HG02610 (cell line): ENCODE results near the gene RBM25.
"Not testable (repeated sequence)": the region's sequence is repeated elsewhere in the genome, so short reads cannot be mapped to it uniquely, and the experiment has no call there.

Source experiments
- ATAC-seq: cut with Tn5 transposase; IDR thresholded peaks from one replicate; pipeline ENCODE4 v1.9.1; 2021; ENCODE audit warnings: mild to moderate bottlenecking, moderate library complexity; ENCODE audit not compliant: unreplicated experiment

The RBM25 gene

GRCh38 chr14:73058224-73058921 lies at the start of gene RBM25:
TSS of gene RBM25 (plus strand) at chr14:73058534. CDS start at chr14:73071642, 13,108 bp downstream.
- peak; percentile 95 for ATAC-seq

- not testable (repeated sequence) for ATAC-seq
Observed at GRCh38 chr14:73011189-73011588, 47.1 kb upstream of the RBM25 start.

- ATAC-seq, result peak; percentile 92
Observed at GRCh38 chr14:73014105-73014504, 44.2 kb upstream of the RBM25 start.

- not testable (repeated sequence) for ATAC-seq
Observed at GRCh38 chr14:73015552-73015951, 42.8 kb upstream of the RBM25 start.

- ATAC-seq, result not testable (repeated sequence)
Observed at GRCh38 chr14:73016011-73016410, 42.3 kb upstream of the RBM25 start.

GRCh38 chr14:73022051-73022450 lies 36.3 kb upstream of the RBM25 start:
- no peak for ATAC-seq

GRCh38 chr14:73025544-73025943 lies 32.8 kb upstream of the RBM25 start:
- no peak for ATAC-seq

- no peak for ATAC-seq
Observed at GRCh38 chr14:73026243-73026844, 32.0 kb upstream of the RBM25 start.

- peak; percentile 96 for ATAC-seq
Observed at GRCh38 chr14:73026845-73027542, 31.3 kb upstream of the RBM25 start, which contains the start of gene ZFYVE1. TSS of gene ZFYVE1 (minus strand) at chr14:73027106. CDS start at chr14:73024508, 2,598 bp downstream.

- no peak for ATAC-seq
Observed at GRCh38 chr14:73027546-73027945, 30.8 kb upstream of the RBM25 start.

- no peak for ATAC-seq
Observed at GRCh38 chr14:73027984-73028383, 30.4 kb upstream of the RBM25 start.

- ATAC-seq, result not testable (repeated sequence)
Observed at GRCh38 chr14:73036706-73037450, 21.5 kb upstream of the RBM25 start.

- ATAC-seq, result no peak
Observed at GRCh38 chr14:73047808-73048207, 10.5 kb upstream of the RBM25 start.

- ATAC-seq, result no peak
Observed at GRCh38 chr14:73049428-73049827, 8.9 kb upstream of the RBM25 start.

- ATAC-seq, result no peak
Observed at GRCh38 chr14:73055251-73055650, 3.1 kb upstream of the RBM25 start.

- no peak for ATAC-seq
Observed at GRCh38 chr14:73057944-73058223, 450 bp upstream of the RBM25 start.

GRCh38 chr14:73058922-73059673 lies 764 bp downstream of the RBM25 start:
- peak; percentile 7 for ATAC-seq

- no peak for ATAC-seq
Observed at GRCh38 chr14:73069585-73069984, 11.3 kb downstream of the RBM25 start.

- no peak for ATAC-seq
Observed at GRCh38 chr14:73091044-73091443, 32.7 kb downstream of the RBM25 start.

GRCh38 chr14:73097421-73097820 lies 39.1 kb downstream of the RBM25 start:
- no peak for ATAC-seq

GRCh38 chr14:73100334-73100733 lies 42.0 kb downstream of the RBM25 start:
- no peak for ATAC-seq
